Heart left ventricle (tissue), 13 donors: ENCODE measurements around the gene RHBDL2.

ENCODE experiments used
- POLR2A ChIP-seq, 2 donors: fragments of 450-650 bp; IDR thresholded peaks; one replicate each; pipeline ENCODE4 v1.6.1; 2017; ENCODE audit warnings: antibody characterized with exemption in 2 of 2, mild to moderate bottlenecking in 2 of 2, moderate library complexity in 2 of 2
- TF ChIP-seq, protein P1 (sequence below), 12 donors: fragments of 200-600 bp; sonication (generic) in 4 of 12; IDR thresholded peaks; one replicate each; pipeline versions ENCODE4 v1.5.0 to v1.8.0; 2018 to 2022; ENCODE audit warnings: antibody characterized with exemption in 12 of 12, mild to moderate bottlenecking in 5 of 12
- donor health status: ischemic (EF 13 %, LVEDD 7.1; RV severe dilation, severe dysfunction).
- donor health status: DM: no; HTN: yes; CAD: no.
- donor health status: DM: no; HTN: no; CAD: no.
- donor health status: ischemic (EF 25% LVEDD 6.9; RV normal size, moderate dysfunction).
- donor health status: ischemic (EF 25% LVEDD 5.7; RV mildly dilated, moderate dysfunction).
- donor health status: ischemic (EF 35%, LVEDD 5.7; RV mildly dilated, moderate dysfunction).
- donor health status: nonischemic (EF 11% LVEDD 7.7; RV severe dilation, severe dysfunction).
- donor health status: DM: yes; HTN: yes; CAD: no.
- donor health status: PGD.
- donor health status: ischemic (EF 29% LVEDD 5.4; RV normal size, mild dysfunction).
- donor health status: nonischemic (EF 23%, LVEDD 6.1; RV moderate dilation, normal function).

DNA sequence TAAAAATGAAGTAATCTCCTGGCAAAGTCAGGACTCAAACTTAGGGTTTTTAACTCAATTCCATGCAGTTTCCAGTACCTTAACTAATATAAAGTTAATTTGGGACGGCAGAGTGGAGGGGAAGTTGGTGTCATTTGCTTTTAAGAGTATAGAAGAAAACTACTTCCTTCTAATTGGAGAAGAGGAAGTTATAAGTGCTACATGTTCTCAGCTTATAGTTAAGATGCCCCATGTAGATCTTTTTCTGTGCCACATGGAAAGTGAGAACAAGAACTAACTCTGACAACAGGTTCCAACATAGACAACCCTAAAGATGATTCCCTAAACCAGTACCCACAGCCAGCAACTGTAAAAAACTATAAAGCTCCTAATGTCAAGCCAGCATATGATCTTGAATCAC, 93.6 kb downstream of the RHBDL2 start:
- TF ChIP-seq, protein P1, sequence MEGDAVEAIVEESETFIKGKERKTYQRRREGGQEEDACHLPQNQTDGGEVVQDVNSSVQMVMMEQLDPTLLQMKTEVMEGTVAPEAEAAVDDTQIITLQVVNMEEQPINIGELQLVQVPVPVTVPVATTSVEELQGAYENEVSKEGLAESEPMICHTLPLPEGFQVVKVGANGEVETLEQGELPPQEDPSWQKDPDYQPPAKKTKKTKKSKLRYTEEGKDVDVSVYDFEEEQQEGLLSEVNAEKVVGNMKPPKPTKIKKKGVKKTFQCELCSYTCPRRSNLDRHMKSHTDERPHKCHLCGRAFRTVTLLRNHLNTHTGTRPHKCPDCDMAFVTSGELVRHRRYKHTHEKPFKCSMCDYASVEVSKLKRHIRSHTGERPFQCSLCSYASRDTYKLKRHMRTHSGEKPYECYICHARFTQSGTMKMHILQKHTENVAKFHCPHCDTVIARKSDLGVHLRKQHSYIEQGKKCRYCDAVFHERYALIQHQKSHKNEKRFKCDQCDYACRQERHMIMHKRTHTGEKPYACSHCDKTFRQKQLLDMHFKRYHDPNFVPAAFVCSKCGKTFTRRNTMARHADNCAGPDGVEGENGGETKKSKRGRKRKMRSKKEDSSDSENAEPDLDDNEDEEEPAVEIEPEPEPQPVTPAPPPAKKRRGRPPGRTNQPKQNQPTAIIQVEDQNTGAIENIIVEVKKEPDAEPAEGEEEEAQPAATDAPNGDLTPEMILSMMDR (IDR thresholded peaks at IDR 0.05), result no peak
- no peak for TF ChIP-seq POLR2A (IDR thresholded peaks at IDR 0.05)
